Transverse colon (tissue), 3 donors: ENCODE data around the gene NXNL2.

ENCODE experiments used
- POLR2A ChIP-seq: fragments of 450-650 bp; IDR thresholded peaks from one replicate; pipeline ENCODE4 v1.6.1; 2016; ENCODE audit warnings: antibody characterized with exemption, mild to moderate bottlenecking, moderate library complexity
- POLR2AphosphoS5 ChIP-seq, 3 donors: sonication (generic); formaldehyde crosslinking; IDR thresholded peaks; one replicate each; pipeline ENCODE4 v1.6.1; 2016; ENCODE audit warnings: antibody characterized with exemption in 3 of 3

GRCh38 chr9:88580961-88581360 lies 46.0 kb downstream of the NXNL2 start:
- TF ChIP-seq POLR2AphosphoS5 (IDR thresholded peaks at IDR 0.05): no peak
- no peak for TF ChIP-seq POLR2A
